NCI-H2227 (cell line): Measurements from ENCODE around the gene CCPG1.

ENCODE experiments used
- DNase-seq: peaks from one replicate; lab custom pipeline; 2025; ENCODE audit not compliant: unreplicated experiment; lab: John Stamatoyannopoulos, UW

The CCPG1 gene

GRCh38 chr15:55389264-55389607, 18.9 kb downstream of the CCPG1 start:
- no peak for DNase-seq

- DNase-seq, result no peak
Measured at GRCh38 chr15:55387027-55387426, 21.1 kb downstream of the CCPG1 start.

- DNase-seq, result no peak
Measured at GRCh38 chr15:55383687-55384086, 24.5 kb downstream of the CCPG1 start.

GRCh38 chr15:55381595-55381994, 26.6 kb downstream of the CCPG1 start:
- no peak for DNase-seq

- no peak for DNase-seq
Measured at GRCh38 chr15:55379095-55379494, 29.1 kb downstream of the CCPG1 start.

GRCh38 chr15:55372701-55373440, 35.3 kb downstream of the CCPG1 start:
- no peak for DNase-seq

GRCh38 chr15:55366981-55367380, 41.2 kb downstream of the CCPG1 start:
- no peak for DNase-seq

- no peak for DNase-seq
Measured at GRCh38 chr15:55362641-55363040, 45.5 kb downstream of the CCPG1 start.

GRCh38 chr15:55361048-55361447, 47.1 kb downstream of the CCPG1 start:
- DNase-seq, result no peak

- no peak for DNase-seq
Measured at GRCh38 chr15:55360256-55360655, 47.9 kb downstream of the CCPG1 start.

GRCh38 chr15:55358471-55358870, 49.7 kb downstream of the CCPG1 start:
- DNase-seq, result no peak

- no peak for DNase-seq
Measured at GRCh38 chr15:55357774-55358173, 50.4 kb downstream of the CCPG1 start.

- DNase-seq, result no peak
Measured at GRCh38 chr15:55356985-55357585, 51.1 kb downstream of the CCPG1 start.

GRCh38 chr15:55353025-55353424, 55.1 kb downstream of the CCPG1 start:
- no peak for DNase-seq

GRCh38 chr15:55349282-55349681, 58.9 kb downstream of the CCPG1 start:
- no peak for DNase-seq

GRCh38 chr15:55348281-55348778, 59.8 kb downstream of the CCPG1 start:
- DNase-seq, result no peak

- DNase-seq, result no peak
Measured at GRCh38 chr15:55344206-55344605, 64.0 kb downstream of the CCPG1 start.

GRCh38 chr15:55343168-55343567, 65.0 kb downstream of the CCPG1 start:
- peak; percentile 48 for DNase-seq

- no peak for DNase-seq
Measured at GRCh38 chr15:55337160-55337559, 71.0 kb downstream of the CCPG1 start.

GRCh38 chr15:55334997-55335396, 73.2 kb downstream of the CCPG1 start:
- no peak for DNase-seq

GRCh38 chr15:55334371-55334770, 73.8 kb downstream of the CCPG1 start:
- DNase-seq, result no peak

- no peak for DNase-seq
Measured at GRCh38 chr15:55327387-55327786, 80.8 kb downstream of the CCPG1 start.

- DNase-seq, result no peak
Measured at GRCh38 chr15:55322467-55322866, 85.7 kb downstream of the CCPG1 start.
